OCI-LY7 (cell line): ENCODE measurements around the gene GABPB1.

Experiments used
- CTCF ChIP-seq: fragments of 200-600 bp; sonication (generic); conservative IDR thresholded peaks from 2 replicates; pipeline ENCODE4 v1.5.1; 2014; ENCODE audit warnings: mild to moderate bottlenecking, antibody characterized with exemption, low read length, moderate library complexity, mixed read lengths
- EZH2phosphoT487 ChIP-seq: fragments of 200-600 bp; sonication (generic); IDR thresholded peaks from 2 replicates; pipeline ENCODE4 v1.6.1; 2018; ENCODE audit warnings: low read depth, borderline replicate concordance, mild to moderate bottlenecking, mixed run types, antibody characterized with exemption, low read length, moderate library complexity, mixed read lengths

GRCh38 chr15:50333229-50333628 lies 21.8 kb downstream of the GABPB1 start:
- TF ChIP-seq CTCF (no peak), EZH2phosphoT487 (no peak)
